SK-N-SH (cell line): Measurements from ENCODE around the gene BCAS3. TPM values are rescaled to one million over a fixed set of nuclear protein-coding genes. Genes with fewer than 3 reads are reported as not detected.

Experiments
- CTCF ChIA-PET: fragments of 300-600, 350-600 bp; formaldehyde crosslinking; extraction: SDS; loops from one replicate; lab custom pipeline; 2021; lab: Yijun Ruan, JAX
- POLR2A ChIA-PET: fragments of 350-600 bp; sonication (Branson Sonifier 250); formaldehyde crosslinking; extraction: SDS; loops from one replicate; lab custom pipeline; 2020; ENCODE audit warnings: antibody characterized with exemption, inconsistent platforms; lab: Yijun Ruan, JAX
- DNase-seq: peaks from one replicate; pipeline ENCODE4 v3.0.0; 2012
- H2AFZ ChIP-seq: fragments of 200-600 bp; sonication (generic); 2 replicates; pipeline ENCODE4 v1.8.1; 2016; ENCODE audit warnings: antibody characterized with exemption, mild to moderate bottlenecking, low read depth
- H3F3A ChIP-seq: fragments of 200-600 bp; sonication (generic); replicated peaks from 2 replicates; pipeline ENCODE3; 2016; ENCODE audit warnings: antibody characterized with exemption, mild to moderate bottlenecking; ENCODE audit not compliant: insufficient read depth
- H3K27ac ChIP-seq, 2 experiments: fragments of 200-500 bp in 1 of 2; fragments of 200-600 bp in 1 of 2; sonication (Bioruptor generic) in 1 of 2; sonication (generic), shearing (Covaris generic) in 1 of 2; 2 replicates each; pipeline versions ENCODE4 v1.5.1 to v1.6.1; 2014 to 2016; ENCODE audit warnings: low read depth in 2 of 2, inconsistent platforms in 1 of 2, low read length in 1 of 2, mild to moderate bottlenecking in 1 of 2, mixed read lengths in 1 of 2
- H3K27me3 ChIP-seq: fragments of 200-600 bp; sonication (generic), shearing (Covaris generic); 2 replicates; pipeline ENCODE4 v1.6.1; 2016; ENCODE audit warnings: mixed run types; ENCODE audit not compliant: insufficient read depth
- H3K36me3 ChIP-seq, 2 experiments: fragments of 200-500 bp in 1 of 2; fragments of 200-600 bp in 1 of 2; sonication (Bioruptor generic) in 1 of 2; sonication (generic) in 1 of 2; replicated peaks in 1 of 2; 2 replicates each; pipeline versions ENCODE3 to v1.5.1; 2014 to 2016; ENCODE audit warnings: low read length in 1 of 2, mild to moderate bottlenecking in 1 of 2; ENCODE audit not compliant: insufficient read depth in 2 of 2, control insufficient read depth in 1 of 2
- H3K4me1 ChIP-seq, 2 experiments: fragments of 200-500 bp in 1 of 2; fragments of 200-600 bp in 1 of 2; sonication (Bioruptor generic) in 1 of 2; sonication (generic), shearing (Covaris generic) in 1 of 2; 2 replicates each; pipeline versions ENCODE4 v1.5.1 to v1.6.1; 2014 to 2016; ENCODE audit warnings: low read depth in 1 of 2, low read length in 1 of 2, mixed run types in 1 of 2; ENCODE audit not compliant: insufficient read depth in 2 of 2, control insufficient read depth in 1 of 2
- H3K4me2 ChIP-seq: fragments of 200-600 bp; sonication (generic), shearing (Covaris generic); 2 replicates; pipeline ENCODE4 v1.6.1; 2017; ENCODE audit warnings: mixed run types
- H3K4me3 ChIP-seq, 2 experiments: fragments of 200-500 bp in 1 of 2; fragments of 200-600 bp in 1 of 2; sonication (Bioruptor generic) in 1 of 2; sonication (generic), shearing (Covaris generic) in 1 of 2; 2 replicates each; pipeline versions ENCODE4 v1.5.1 to v1.8.1; 2014 to 2016; ENCODE audit warnings: low read depth in 2 of 2, inconsistent platforms in 1 of 2, low read length in 1 of 2, mild to moderate bottlenecking in 1 of 2, mixed read lengths in 1 of 2, moderate library complexity in 1 of 2
- H3K79me2 ChIP-seq: fragments of 200-600 bp; sonication (generic); 2 replicates; pipeline ENCODE4 v1.8.1; 2017; ENCODE audit warnings: mild to moderate bottlenecking; ENCODE audit not compliant: insufficient read depth
- H3K9ac ChIP-seq: fragments of 200-600 bp; sonication (generic); 2 replicates; pipeline ENCODE4 v1.6.1; 2017; ENCODE audit warnings: mixed run types
- H3K9me2 ChIP-seq: fragments of 200-600 bp; sonication (generic); 2 replicates; pipeline ENCODE4 v1.6.1; 2017; ENCODE audit warnings: mixed run types
- H3K9me3 ChIP-seq: fragments of 200-600 bp; sonication (generic); 2 replicates; pipeline ENCODE4 v1.6.1; 2017; ENCODE audit warnings: mixed run types, mild to moderate bottlenecking, moderate library complexity
- H4K20me1 ChIP-seq: fragments of 200-600 bp; sonication (generic); 2 replicates; pipeline ENCODE4 v1.6.1; 2017; ENCODE audit warnings: mild to moderate bottlenecking, mixed run types; ENCODE audit not compliant: insufficient read depth
- CHD2 ChIP-seq: fragments of 150-350 bp; IDR thresholded peaks from 2 replicates; pipeline ENCODE4 v1.6.1; 2018; ENCODE audit warnings: low read length; ENCODE audit not compliant: partially characterized antibody
- EP300 ChIP-seq, 2 experiments: IDR thresholded peaks; 2 replicates each; pipeline versions ENCODE4 v1.4.0 to v1.6.1; 2012; ENCODE audit warnings: borderline replicate concordance in 1 of 2, low read depth in 1 of 2, low read length in 1 of 2
- FOSL2 ChIP-seq: IDR thresholded peaks from 2 replicates; pipeline ENCODE4 v1.4.0; 2012; ENCODE audit warnings: low read depth, mild to moderate bottlenecking, moderate library complexity, borderline replicate concordance
- GABPA ChIP-seq: IDR thresholded peaks from 2 replicates; pipeline ENCODE4 v1.4.0; 2012; ENCODE audit warnings: low read depth, mild to moderate bottlenecking
- IRF3 ChIP-seq: fragments of 150-350 bp; IDR thresholded peaks from 2 replicates; pipeline ENCODE4 v1.6.1; 2016; ENCODE audit warnings: mild to moderate bottlenecking, low read depth, low read length
- JUND ChIP-seq: IDR thresholded peaks from 2 replicates; pipeline ENCODE4 v1.4.0; 2012
- MEF2A ChIP-seq: IDR thresholded peaks from 2 replicates; pipeline ENCODE4 v1.4.0; 2012; ENCODE audit warnings: low read depth, borderline replicate concordance
- NFIC ChIP-seq: IDR thresholded peaks from 2 replicates; pipeline ENCODE4 v1.4.0; 2012; ENCODE audit warnings: borderline replicate concordance
- PBX3 ChIP-seq: IDR thresholded peaks from 2 replicates; pipeline ENCODE4; 2012
- RCOR1 ChIP-seq: fragments of 150-350 bp; IDR thresholded peaks from 2 replicates; pipeline ENCODE4 v1.6.1; 2017; ENCODE audit warnings: antibody characterized with exemption, low read length
- REST ChIP-seq: IDR thresholded peaks from 2 replicates; pipeline ENCODE4 v1.6.1; 2012; ENCODE audit warnings: mild to moderate bottlenecking, low read depth, low read length, moderate library complexity
- RFX5 ChIP-seq: IDR thresholded peaks from 2 replicates; pipeline ENCODE4 v1.6.1; 2012; ENCODE audit warnings: mild to moderate bottlenecking, improper control_type of control experiment, low read length
- RXRA ChIP-seq: IDR thresholded peaks from 2 replicates; pipeline ENCODE4 v1.4.0; 2012; ENCODE audit warnings: low read depth, mild to moderate bottlenecking, borderline replicate concordance
- SMC3 ChIP-seq: IDR thresholded peaks from 2 replicates; pipeline ENCODE4 v1.6.1; 2012; ENCODE audit warnings: low read depth, low read length, improper control_type of control experiment
- TCF12 ChIP-seq: IDR thresholded peaks from 2 replicates; pipeline ENCODE4 v1.4.0; 2012
- USF2 ChIP-seq: fragments of 150-350 bp; IDR thresholded peaks from 2 replicates; pipeline ENCODE4 v1.6.1; 2017; ENCODE audit warnings: antibody characterized with exemption, low read length, low read depth, borderline replicate concordance
- WGBS: methylation state at CpG from one replicate; pipeline ENCODE4 v1.1.6; 2017; ENCODE audit warnings: low lambda C conversion rate; 5-methylcytosine and 5-hydroxymethylcytosine counted together
- polyA plus RNA-seq, 3 experiments: library from polyadenylated mRNA; depleted of rRNA; stranded (reverse); fragments of >200 nt; gene quantifications; 2 replicates each; pipeline ENCODE4 v1.2.3, GENCODE V29; 2012

Gene BCAS3
- polyA plus RNA-seq, 1 of the 3 experiments (the other 2 are of a cell fraction), result 5.9 TPM

GRCh38 chr17:60902399-60902798, 224.7 kb downstream of the BCAS3 start:
- WGBS, result 60% methylated on average over 7 of the region's 7 CpGs
- Histone ChIP-seq H3K9ac (peak overlapping the region; percentile 19; the same call in 1 of the 2 replicates), H3K4me3 (no peak overlapping the region), H3F3A (peaks cover 22% of the 10 kb centered on the region), H3K4me2 (peak overlapping the region; percentile 15), H3K36me3 (no peaks in the 10 kb centered on the region), H3K27me3 (no peaks in the 10 kb centered on the region), H3K79me2 (no peaks in the 10 kb centered on the region), H4K20me1 (no peaks in the 10 kb centered on the region), H3K27ac (peak overlapping the region; percentile 17 to 74; a peak in 3 of 4 replicates), H2AFZ (peak overlapping the region; percentile 19), H3K4me1 (peaks cover 6 to 7% of the 10 kb centered on the region in 2 experiments; a peak in 3 of 4 replicates), H3K9me2 (no peaks in the 10 kb centered on the region), H3K9me3 (0 out of 2 replicates have a peak, but pooled peaks cover under 1% of the 10 kb centered on the region)
- CTCF ChIA-PET, result interaction anchor here (0.6 to 0.9 kb wide), 4 partner anchors 13 to 46 kb away, joined by 3 to 4 read pairs (median 3); no protein-coding TSS in a partner anchor
- DNase-seq, result no peak
- POLR2A ChIA-PET, result no interaction called here
- no peak for TF ChIP-seq REST
- TF ChIP-seq PBX3, result no peak
- TF ChIP-seq NFIC, result no peak
- TF ChIP-seq CHD2, result no peak
- TF ChIP-seq IRF3, result no peak
- no peak for TF ChIP-seq RCOR1

- no peak for DNase-seq
- Histone ChIP-seq H3K4me1 (peaks cover 6 to 14% of the 10 kb centered on the region in 2 experiments; a peak in 3 of 4 replicates), H3K4me2 (no peak overlapping the region), H3K9ac (no peak overlapping the region), H3K27me3 (no peaks in the 10 kb centered on the region), H4K20me1 (no peaks in the 10 kb centered on the region), H3K4me3 (no peak overlapping the region), H3K9me2 (no peaks in the 10 kb centered on the region), H3K9me3 (no peaks in the 10 kb centered on the region), H2AFZ (no peak overlapping the region), H3K36me3 (no peaks in the 10 kb centered on the region), H3K79me2 (no peaks in the 10 kb centered on the region), H3F3A (peaks cover 26% of the 10 kb centered on the region), H3K27ac (no peak overlapping the region)
- POLR2A ChIA-PET, result no interaction called here
- 91% methylated on average over 2 of the region's 2 CpGs for WGBS
- CTCF ChIA-PET, result interaction anchor here (1.3 to 1.5 kb wide), 2 partner anchors 11 to 184 kb away, joined by 3 to 4 read pairs; no protein-coding TSS in a partner anchor
- TF ChIP-seq EP300 (IDR thresholded peaks at IDR 0.05; ENCODE audit: borderline replicate concordance in 1 of 2, low read depth in 1 of 2, low read length in 1 of 2), result no peak
- no peak for TF ChIP-seq USF2
- TF ChIP-seq RFX5, result no peak
- no peak for TF ChIP-seq RCOR1
- no peak for TF ChIP-seq SMC3
- TF ChIP-seq GABPA, result no peak
- TF ChIP-seq JUND, result no peak
- no peak for TF ChIP-seq FOSL2
- TF ChIP-seq REST, result no peak
- TF ChIP-seq TCF12, result no peak
- TF ChIP-seq RXRA, result no peak
- no peak for TF ChIP-seq MEF2A
- no peak for TF ChIP-seq NFIC
Measured at GRCh38 chr17:60904582-60904981, 226.9 kb downstream of the BCAS3 start.
